ENCODE data around the gene PRIM2.

GRCh38 chr6:57283106-57283505 is 34.3 kb upstream of the PRIM2 start:
- TF ChIP-seq CTCF (IDR thresholded peaks at IDR 0.05; ENCODE audit: low read depth, low read length) (no peak), POLR2A (IDR thresholded peaks at IDR 0.05; ENCODE audit: extremely low read depth, insufficient read length) (no peak)

All from NB4 (cell line).